Activated effector memory CD4-positive, alpha-beta T cell treated with anti-CD3 and anti-CD28 coated beads, Interleukin-2, amount 50 U/mL, for 16 hours (primary cell): ENCODE results near the gene PRMT5.
"Not testable (repeated sequence)": the region's sequence is repeated elsewhere in the genome, so short reads cannot be mapped to it uniquely, and the experiment has no call there.

Experiments used
- DNase-seq: peaks from one replicate; pipeline ENCODE4 v3.0.0-alpha.2; 2020

Gene PRMT5

DNA sequence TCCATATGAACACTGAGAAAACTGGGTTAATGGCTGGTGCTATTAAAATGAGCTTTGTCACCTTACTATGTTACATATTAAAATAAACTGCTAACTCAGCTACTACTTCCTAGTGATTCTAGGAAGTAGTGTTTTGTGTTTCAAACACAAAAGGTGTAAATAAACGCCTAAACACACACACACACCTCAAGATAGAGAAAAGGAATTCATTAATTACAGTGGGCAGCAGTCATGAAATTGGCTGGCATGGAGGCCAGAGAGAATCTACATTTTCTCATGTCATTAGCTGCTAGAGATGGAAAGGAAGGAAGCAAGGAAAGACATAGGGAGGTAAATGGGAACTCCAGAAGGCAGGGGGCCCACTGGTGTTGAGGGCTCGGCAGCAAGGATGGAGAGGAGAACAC, 787 bp upstream of the PRMT5 start:
- DNase-seq, result no peak

DNA sequence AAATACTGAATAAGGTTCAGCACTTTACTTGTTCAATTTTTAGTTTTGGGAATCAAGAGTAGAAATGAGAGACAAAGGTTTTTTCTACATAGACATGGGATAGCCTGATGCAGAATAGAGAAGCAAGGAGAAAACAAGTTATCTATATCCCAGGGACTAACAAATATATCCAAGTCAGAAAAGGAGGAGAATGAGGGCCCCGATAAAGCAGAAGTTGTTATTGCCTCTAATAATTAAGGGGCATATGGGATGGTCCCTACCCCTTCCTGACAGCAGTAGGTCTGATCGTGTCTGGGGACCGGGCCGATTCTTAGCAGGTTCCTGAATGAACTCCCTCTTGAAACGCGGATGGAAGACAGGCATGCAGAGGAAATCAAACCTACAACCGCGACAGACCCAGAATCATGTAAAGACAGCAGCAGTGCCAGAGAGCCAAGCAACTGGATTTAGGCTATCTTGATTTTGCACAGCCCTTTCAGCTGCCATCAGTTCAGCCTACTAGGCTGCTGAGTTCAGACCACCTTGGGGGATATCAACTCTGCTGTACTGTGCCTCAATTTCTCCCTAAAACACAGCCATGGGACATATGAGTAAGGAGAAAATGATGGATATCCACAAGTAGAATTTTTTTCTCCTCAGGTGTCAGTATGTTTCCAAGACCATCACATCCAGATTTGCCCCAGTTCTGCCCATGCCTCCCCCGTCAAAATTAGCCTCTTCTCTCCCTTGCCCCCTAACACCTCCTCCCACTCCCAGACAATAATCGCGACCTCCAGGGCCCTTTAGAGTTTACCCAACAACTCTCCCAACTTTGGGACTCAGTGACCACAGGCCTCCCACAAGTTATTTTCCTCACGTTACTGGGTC, 706 bp downstream of the PRMT5 start:
- no peak for DNase-seq

DNA sequence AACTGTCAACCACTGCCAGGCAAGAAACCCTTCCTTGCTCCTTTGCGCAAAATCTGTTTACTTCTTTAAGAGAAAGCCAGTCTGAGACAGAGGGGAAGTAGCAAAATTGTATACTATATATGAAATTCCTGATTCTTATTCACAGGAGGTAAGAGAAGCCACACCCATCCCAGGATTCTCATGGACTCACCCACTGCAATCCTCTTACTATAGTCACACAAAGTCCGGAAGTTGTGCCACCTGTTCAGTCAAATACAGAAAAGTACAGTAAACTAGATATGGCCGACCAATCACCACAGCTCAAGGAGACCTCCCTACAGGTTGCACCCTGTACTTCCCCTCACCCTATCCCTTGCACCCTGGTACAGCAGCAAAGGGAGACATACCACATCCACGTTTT, 2.9 kb downstream of the PRMT5 start:
- no peak for DNase-seq

DNA sequence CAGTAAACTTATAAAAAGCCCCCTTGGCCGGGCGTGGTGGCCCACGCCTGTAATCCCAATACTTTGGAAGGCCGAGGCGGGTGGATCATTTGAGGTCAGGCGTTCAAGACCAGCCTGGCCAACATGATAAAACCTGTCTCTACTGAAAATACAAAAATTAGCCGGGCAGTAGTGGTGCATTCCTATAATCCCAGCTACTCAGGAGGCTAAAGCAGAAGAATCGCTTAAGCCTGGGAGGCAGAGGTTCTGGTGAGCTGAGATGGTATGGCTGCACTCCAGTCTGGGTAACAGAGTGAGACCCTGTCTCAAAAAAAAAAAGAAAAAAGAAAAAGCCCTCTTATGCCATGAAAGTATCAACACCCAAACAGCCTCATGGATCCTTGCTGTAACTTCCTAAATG, 3.7 kb downstream of the PRMT5 start:
- DNase-seq, result no peak

DNA sequence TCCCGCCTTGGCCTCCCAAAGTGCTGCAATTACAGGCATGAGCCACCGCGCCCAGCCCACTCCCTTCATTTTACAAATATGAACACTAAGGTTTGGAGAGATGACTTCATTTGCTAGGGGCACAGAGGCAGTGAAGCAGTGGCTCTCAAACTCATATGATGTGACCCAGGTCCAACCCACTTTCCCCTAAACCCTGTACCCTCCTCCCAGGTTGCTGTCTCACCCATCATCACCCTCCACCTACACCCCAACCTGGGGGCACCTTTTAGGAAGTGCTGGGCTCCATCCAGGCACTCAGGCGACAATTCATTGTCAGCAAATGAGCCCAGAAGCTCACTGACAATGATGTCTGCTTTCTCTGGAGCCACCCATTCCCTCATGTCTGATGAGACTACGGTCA, 5.4 kb downstream of the PRMT5 start:
- no peak for DNase-seq

DNA sequence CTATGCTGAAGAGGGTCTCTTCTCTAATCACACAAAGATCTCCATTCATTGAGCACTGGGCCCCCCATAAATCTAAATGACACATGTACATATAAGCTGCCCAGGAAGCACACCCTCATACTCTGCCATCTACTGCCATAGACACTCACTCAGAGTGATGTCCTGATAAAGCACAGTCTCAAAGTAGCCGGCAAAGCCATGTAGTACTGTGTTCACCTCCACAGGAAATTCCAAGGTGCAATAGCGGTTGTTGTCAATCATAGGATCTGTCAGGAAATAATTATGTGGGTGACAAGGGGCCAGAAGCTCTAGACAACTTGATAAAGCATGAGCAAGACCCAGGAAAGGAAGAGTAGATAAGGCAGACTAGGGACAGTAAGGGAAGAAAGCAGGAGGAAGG, 6.9 kb downstream of the PRMT5 start:
- DNase-seq, result no peak

DNA sequence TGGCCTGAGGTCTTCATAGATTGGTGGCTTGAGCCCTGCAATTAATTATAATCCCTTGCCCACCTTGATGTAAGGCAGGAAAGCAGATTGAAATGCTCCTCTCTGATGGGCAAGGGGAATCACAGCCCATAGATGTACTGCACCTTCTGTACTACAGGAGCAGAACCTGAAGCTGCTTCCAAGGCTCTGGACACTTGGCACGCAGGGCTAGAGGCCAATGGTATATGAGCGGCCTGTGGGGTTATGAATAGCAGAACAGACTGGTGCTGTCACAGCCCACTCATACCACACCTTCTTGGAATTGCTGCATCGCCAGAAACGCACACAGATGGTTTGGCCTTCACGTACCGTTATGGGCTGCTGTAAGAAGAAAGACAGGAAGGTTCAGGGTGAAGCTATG, 8.5 kb downstream of the PRMT5 start:
- DNase-seq, result no peak

DNA sequence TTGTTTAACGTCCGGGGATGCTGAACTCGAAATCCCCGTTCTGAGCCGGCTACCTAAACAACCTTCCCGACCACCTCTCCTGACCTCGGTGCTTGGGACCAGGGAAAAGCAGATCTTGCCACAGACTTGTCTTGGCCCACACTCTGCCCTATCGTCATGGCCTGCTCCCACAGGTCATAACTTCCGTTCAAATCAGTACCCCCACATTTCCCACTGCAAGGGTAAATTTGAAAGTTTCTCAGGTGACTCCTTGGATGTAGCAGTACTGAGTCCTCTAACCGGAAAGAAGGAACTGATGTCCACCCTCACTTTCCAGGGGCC, 9.6 kb downstream of the PRMT5 start:
- DNase-seq, result no peak

DNA sequence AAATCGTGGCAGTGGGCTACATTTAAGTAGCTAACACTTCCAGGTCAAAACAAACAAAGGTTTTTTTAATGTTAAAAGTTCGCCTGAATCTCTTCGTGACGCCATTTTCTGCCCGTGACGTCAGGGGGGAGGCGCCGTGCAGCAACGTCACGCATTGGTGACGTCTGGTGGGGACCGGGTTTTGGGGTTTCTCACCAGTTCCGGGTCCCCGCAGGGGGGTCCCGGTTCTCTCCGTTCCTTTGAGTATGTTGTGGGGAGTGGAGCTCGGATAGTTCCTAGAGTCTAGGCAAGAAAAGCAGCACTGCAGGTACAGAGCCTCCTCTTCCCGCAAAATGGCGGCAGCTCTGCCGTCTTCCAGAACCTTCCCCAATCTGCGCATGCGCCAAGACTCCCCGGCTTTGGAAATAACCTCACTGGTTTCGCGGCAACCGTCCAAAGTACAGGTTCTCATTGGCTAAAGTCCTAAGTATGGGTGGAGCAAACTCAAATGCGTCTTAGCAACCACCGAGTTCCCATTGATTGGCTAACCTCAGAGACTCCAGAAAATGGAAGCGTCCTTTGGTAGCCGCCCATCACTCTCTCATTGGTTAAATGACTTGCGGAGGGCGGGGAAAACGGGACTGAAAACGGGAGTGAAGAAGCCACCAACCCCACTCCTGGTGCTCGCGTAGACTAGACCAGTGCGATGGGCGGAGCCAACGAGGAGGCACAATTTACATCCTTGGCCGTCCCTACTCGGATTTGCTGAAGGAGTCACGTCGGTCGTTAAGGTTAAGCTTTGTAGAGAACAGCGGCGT, 10.2 kb downstream of the PRMT5 start, which contains the start of gene RBM23:
Gene RBM23, minus strand, starts transcription at position 346 of the 797 bp plus-strand sequence.
- peak; percentile 100 for DNase-seq

DNA sequence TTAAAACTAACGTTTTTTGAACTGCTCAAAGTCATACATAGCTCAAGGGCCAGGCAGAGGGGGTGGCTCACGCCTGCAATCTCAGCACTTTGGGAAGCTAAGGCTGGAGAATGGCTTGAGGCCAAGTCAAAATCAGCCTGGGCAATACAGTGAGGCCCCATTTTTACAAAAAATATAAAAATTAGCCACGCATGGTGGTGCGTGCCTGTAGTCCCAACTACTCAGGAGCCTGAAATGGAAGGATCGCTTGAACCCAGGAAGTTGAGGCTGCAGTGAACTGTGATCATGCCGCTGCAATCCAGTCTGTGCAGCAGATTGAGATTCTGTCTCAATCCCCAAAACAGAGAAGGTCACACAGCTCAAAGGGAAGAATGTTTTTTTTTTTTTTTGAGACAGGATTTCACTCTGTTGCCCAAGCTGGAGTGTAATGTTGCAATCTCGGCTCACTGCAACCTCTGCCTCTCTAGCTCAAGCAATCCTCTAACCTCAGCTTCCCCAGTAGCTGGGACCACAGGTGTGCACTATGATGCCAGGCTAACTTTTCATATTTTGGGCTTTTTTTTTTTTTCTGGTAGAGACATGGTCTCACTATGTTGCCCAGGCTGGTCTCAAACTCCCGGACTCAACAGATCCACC, 13.2 kb downstream of the PRMT5 start:
- DNase-seq, result no peak

DNA sequence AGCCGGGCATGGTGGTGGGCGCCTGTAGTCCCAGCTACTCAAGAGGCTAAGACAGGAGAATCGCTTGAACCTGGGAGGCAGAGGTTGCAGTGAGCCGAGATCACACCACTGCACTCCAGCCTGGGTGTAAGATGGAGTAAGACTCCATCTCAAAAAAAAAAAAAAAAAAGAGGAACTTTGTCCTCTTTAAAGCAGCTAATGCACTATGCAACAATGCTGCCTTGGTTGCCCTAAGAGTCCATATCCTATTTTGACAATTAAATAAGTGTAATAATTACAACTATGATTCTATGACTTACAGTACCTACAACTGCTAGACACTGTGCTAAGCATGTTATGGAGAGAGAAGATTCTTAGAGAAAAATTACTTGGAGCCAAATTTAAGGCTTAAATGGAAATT, 14.3 kb downstream of the PRMT5 start:
- DNase-seq, result not testable (repeated sequence)

DNA sequence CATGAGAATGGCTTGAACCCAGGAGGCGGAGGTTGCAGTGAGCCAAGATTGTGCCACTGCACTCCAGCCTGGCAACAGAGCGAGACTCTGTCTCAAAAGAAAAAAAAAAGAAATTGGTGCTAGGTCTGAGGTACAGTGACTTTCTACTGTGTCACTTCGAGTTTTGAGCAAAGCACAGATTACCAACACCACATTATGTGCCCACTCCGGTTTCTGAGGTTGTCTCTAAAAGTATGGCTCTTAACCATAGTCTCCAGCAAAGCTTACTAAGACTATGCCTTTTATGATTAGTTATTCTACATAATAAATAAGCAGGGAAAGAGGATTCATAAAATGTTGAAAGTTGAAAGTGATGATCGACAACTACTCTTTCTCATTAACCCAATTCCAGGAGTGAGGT, 18.3 kb downstream of the PRMT5 start:
- DNase-seq, result no peak

DNA sequence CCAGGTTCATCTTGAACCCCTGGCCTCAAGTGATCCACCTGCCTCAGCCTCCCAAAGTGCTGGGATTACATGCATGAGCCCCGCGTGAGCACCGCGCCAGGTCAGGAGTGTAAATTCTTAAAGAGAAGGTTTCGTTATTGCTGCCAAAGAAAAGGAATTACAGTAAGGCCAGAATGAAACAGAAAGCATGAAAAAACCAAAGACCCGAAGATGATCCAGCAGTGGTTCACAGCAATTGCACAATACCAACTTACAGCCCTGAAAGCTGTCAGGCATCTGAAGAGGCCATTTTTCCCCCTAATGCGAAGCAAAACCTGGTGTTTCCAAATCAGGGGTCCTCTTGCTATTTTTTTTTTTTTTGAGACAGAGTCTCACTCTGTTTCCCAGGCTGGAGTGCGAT, 20.6 kb downstream of the PRMT5 start:
- no peak for DNase-seq

DNA sequence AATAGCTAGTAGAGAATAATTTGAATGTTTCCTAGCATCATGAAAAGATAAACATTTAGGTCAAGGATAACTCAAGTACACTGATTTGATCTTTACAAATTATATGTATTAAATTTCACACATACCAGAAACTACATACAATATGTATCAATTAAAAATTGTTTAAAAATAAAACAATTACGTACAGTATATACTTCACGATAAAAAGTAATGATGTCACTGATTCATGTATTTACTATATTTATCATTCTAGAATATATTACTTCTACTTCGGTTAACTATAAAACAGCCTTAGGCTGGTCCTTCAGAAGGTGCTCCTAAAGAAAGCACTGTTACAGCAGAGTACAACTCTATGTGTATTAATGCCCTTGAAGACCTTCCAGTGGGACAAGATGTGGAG, 21.7 kb downstream of the PRMT5 start:
- no peak for DNase-seq

DNA sequence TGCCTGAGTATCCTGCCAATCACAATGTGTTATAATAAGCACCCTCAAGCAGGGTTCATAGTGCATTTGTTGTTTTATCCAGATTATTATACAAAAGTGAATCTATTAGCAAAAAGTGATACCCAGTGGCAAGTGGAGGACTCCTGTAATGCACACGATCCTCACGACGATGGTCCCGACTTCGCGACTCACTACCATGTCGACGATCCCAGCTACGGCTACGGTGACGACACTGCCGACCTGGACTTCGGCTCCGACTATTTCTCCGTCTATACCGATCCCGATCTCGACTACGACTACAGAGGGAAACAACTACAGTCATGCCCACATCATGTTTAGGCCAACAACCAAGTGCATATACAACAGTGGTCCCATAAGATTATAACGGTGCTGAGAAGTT, 23.1 kb downstream of the PRMT5 start:
- no peak for DNase-seq

DNA sequence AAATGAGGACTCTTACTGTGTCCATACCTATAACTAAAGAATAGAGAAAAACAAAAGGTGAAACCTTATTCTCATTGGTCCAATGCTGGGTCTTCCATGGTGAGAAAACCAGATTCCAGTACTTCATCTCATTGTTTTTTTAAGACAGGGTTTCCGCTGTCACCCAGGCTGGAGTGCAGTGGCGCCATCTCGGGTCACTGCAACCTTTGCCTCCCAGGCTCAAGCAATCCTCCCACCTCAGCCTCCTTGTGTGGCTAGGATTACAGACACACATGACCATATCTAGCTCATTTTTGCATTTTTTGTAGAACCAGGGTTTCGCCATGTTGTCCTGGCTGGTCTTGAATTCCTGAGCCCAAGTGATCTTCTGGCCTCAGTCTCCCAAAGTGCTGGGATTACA, 23.5 kb downstream of the PRMT5 start:
- DNase-seq, result no peak

DNA sequence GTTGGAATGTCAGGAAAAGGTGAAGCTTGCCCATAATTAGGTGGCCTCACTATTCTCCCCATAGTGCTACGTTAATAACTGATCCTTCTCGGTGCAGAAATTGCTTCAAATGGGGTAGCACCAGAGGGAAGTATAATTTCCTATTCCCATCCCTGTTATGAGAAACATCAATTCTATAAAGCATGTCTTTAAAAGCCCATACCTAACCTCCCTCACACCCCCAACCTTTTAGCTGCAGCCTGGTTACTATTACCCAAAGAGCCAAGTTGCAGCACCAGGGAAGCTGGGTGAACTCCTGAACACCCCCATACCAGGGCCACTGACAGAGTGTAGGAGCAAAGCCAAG, 25.5 kb downstream of the PRMT5 start:
- DNase-seq, result no peak

DNA sequence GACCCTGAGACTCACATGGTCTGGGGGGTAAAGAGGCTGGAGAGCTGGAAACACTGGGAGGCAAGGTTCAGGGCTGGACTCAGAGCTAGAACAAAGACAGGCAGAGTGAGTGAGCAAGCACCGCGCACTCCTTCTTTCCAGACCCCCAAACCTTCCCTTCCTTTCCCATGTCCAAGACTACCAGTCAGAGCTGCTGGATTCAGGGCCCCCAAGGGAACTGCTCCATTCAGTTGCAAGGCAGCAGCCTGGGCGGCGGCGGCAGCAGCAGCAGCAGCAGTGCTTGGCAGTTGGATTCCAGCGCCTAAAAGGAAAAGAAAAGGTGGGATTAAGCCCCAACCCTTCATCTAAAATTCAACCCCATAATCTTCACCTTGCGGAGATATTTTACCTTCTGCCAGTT, 27.4 kb downstream of the PRMT5 start:
- no peak for DNase-seq

DNA sequence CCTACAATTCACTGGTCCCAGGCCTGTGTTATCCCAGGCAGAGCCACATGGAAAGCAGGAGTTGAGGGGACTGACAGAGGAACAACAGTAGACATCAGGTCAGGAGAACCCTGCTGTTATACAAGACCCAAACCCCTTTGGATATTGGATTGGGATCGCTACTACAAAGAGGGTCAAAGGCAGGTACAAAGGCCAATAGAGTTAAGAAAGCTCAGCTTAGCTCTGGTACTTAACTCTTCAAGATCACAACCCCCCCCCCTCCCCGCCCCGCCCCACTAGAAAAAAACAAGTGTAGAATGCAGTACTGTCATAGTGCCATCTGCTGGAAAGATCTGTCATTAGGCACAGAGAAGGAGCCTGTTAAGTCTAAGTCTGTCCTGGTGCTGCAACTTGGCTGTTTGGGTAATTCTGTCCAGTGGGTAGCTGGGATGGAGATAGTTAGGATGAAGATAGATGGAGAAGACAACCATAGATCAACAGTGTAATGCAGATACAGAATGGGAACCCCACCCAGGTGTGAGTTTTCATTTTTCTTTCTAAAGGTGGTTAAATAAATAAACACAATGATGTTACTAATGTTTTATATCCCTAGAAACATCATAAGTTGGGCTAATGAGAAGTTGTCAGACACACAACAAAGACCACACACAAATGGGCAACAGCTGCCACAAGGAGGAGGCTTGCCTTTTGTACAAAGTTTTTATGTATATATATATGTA, 28.9 kb downstream of the PRMT5 start:
- no peak for DNase-seq

DNA sequence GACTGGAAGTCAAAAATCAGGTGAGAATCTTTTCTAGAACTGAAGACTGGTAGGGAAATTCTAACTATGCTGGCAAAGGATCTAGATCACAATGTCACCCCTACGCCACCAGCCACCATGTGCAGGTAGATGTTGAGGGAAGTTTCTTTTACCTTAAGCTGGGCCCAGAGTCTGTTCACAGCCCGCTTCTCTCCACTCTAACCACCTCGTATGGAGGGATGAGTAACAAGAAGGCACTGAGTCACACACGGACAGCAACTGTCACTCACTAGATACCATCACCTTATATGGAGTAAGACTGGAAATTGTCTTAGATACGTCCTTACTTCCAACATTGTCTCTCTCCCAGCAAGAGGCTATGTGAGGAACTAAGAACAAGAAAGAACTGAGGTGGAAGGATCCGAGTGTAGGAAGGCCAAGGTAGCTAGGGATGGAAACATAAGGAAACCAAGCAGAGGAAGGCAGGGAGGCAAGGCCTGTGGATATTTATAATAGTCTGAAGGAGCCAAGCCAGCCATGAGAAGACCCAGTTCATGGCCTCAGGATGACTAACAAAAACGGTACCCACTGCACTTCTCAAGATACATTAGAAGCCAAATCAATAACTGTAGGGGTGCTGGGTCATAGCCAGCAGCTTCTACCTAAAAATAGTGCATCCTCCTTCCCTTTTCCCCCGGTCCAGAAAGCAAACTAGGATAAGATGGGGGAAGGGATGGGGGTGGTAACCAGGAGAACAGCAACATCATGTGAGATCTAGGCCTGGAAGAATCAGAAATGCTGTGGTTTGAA, 30.7 kb downstream of the PRMT5 start:
- DNase-seq, result no peak

DNA sequence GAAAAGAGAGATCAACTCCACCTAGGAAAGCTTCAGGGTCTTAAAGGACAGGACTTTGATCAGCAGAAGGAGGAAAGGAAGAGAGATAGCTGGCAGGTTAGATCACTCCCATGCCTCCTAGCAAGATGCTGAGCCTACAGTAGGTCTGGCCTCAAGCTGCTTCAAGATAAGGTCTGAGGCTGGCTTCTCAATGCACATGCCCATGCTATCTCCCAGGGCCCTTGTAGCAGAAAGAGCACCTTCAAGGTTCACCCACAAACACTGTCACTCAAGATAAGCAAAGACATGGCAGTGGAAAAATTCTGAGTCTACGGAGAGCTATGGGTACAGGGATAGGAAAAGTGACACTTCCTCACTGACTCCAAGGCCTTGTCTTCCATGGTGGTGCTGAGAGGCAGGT, 31.8 kb downstream of the PRMT5 start:
- DNase-seq, result no peak

DNA sequence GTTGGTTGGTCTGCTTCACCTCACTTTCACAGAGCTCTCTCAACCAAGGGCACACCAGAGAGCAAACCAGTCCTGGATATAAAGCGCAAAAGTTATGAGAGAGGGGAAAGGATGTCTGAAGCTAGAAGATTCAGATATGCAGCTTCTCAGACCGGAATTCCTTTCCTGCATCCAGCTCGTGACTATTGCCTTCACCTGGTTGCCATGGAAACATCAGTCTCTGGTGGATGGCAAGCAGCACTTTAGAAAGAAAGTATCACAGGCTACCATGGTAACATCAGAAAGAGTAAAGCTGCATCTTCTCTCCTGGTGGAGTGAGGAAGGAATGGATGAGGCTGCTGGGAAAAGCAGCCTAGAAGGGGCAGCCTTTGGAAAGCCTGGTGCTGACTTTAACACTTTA, 32.4 kb downstream of the PRMT5 start:
- no peak for DNase-seq

DNA sequence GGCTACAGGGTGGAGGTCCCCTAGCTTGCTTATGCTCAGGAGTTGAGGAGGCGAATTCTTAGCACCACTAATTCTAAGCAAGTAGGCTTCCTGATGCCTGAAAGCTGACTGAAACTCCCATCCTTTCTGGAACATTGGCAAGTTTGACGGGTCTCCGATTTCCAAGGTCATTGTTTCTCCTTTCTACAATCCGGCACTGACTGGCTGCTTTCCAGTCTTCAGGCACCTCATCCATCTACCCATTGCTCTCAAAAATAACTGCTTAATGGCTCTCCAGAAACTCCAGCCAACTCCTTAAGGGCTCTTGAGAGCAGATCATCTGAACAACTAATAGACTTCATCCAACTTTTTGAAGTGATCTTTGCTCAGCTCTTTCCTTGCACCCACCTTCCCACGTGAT, 32.8 kb downstream of the PRMT5 start:
- no peak for DNase-seq
